SU-DHL-6 (cell line): ENCODE data around the gene DKC1.
A peak's percentile ranks its signal among the peaks of the same experiment; 100 is the strongest.

Experiments
- H2AFZ ChIP-seq: fragments of 200-600 bp; sonication (generic); 2 replicates; pipeline ENCODE4 v1.6.1; 2014; ENCODE audit warnings: low read depth, mild to moderate bottlenecking, moderate library complexity, mixed read lengths, antibody characterized with exemption, low read length; ENCODE audit not compliant: severe bottlenecking
- H3F3A ChIP-seq: fragments of 200-600 bp; shearing (Covaris generic); 2 replicates; pipeline ENCODE4 v1.6.0; 2016; ENCODE audit warnings: antibody characterized with exemption, mild to moderate bottlenecking; ENCODE audit not compliant: insufficient read depth
- H3K27ac ChIP-seq: fragments of 200-600 bp; sonication (generic); 2 replicates; pipeline ENCODE4 v1.5.1; 2016; ENCODE audit warnings: low read depth, mild to moderate bottlenecking, low read length, moderate library complexity, mixed read lengths
- H3K27me3 ChIP-seq: fragments of 200-600 bp; sonication (generic), shearing (Covaris generic); 2 replicates; pipeline ENCODE4 v1.6.0; 2014; ENCODE audit warnings: mild to moderate bottlenecking, low read length
- H3K36me3 ChIP-seq: fragments of 200-600 bp; sonication (generic); 2 replicates; pipeline ENCODE4 v1.6.1; 2014; ENCODE audit warnings: mild to moderate bottlenecking, low read length, mixed read lengths
- H3K4me2 ChIP-seq: fragments of 300-600, 200-600 bp; shearing (Covaris generic), sonication (generic); 2 replicates; pipeline ENCODE4 v1.6.0; 2014; ENCODE audit warnings: low read length, low read depth, mild to moderate bottlenecking; ENCODE audit not compliant: poor library complexity, severe bottlenecking
- H3K4me3 ChIP-seq: fragments of 200-600 bp; sonication (generic); 2 replicates; pipeline ENCODE4 v1.5.1; 2014; ENCODE audit warnings: antibody characterized with exemption, low read length, mild to moderate bottlenecking, mixed read lengths; ENCODE audit not compliant: insufficient read depth, poor library complexity, severe bottlenecking
- H3K79me2 ChIP-seq: fragments of 200-600 bp; sonication (generic); 2 replicates; pipeline ENCODE4 v1.6.1; 2014; ENCODE audit warnings: mild to moderate bottlenecking, low read length, moderate library complexity; ENCODE audit not compliant: insufficient read depth
- H3K9ac ChIP-seq: fragments of 200-600 bp; sonication (generic); 2 replicates; pipeline ENCODE4 v1.7.0; 2014; ENCODE audit warnings: mild to moderate bottlenecking, low read length
- H3K9me2 ChIP-seq: fragments of 200-600 bp; sonication (generic); replicated peaks from 2 replicates; pipeline ENCODE4 v1.6.1; 2014; ENCODE audit warnings: low read length; ENCODE audit not compliant: insufficient read depth
- H3K9me3 ChIP-seq: fragments of 200-600 bp; sonication (generic); 2 replicates; pipeline ENCODE4 v1.6.1; 2014; ENCODE audit warnings: low read length, mixed read lengths; ENCODE audit not compliant: insufficient read depth
- H4K20me1 ChIP-seq: fragments of 200-600 bp; sonication (generic); 2 replicates; pipeline ENCODE4 v1.6.1; 2014; ENCODE audit warnings: low read depth, mild to moderate bottlenecking, antibody characterized with exemption, low read length, moderate library complexity, mixed read lengths
- EZH2phosphoT487 ChIP-seq: fragments of 200-600 bp; sonication (generic), shearing (Covaris generic); conservative IDR thresholded peaks from 2 replicates; pipeline ENCODE4 v1.6.1; 2018; ENCODE audit warnings: mild to moderate bottlenecking, antibody characterized with exemption, low read length, moderate library complexity, mixed read lengths
- TF ChIP-seq, protein P1 (sequence below): fragments of 200-600 bp; sonication (generic); IDR thresholded peaks from one replicate; pipeline ENCODE4 v1.5.1; 2017; ENCODE audit warnings: antibody characterized with exemption, mild to moderate bottlenecking, low read length, moderate library complexity; ENCODE audit not compliant: insufficient read depth, poor library complexity, severe bottlenecking

DKC1 gene

GRCh38 chrX:154751669-154752271, 10.9 kb upstream of the DKC1 start:
- TF ChIP-seq EZH2phosphoT487 = no peak
- TF ChIP-seq, protein P1, sequence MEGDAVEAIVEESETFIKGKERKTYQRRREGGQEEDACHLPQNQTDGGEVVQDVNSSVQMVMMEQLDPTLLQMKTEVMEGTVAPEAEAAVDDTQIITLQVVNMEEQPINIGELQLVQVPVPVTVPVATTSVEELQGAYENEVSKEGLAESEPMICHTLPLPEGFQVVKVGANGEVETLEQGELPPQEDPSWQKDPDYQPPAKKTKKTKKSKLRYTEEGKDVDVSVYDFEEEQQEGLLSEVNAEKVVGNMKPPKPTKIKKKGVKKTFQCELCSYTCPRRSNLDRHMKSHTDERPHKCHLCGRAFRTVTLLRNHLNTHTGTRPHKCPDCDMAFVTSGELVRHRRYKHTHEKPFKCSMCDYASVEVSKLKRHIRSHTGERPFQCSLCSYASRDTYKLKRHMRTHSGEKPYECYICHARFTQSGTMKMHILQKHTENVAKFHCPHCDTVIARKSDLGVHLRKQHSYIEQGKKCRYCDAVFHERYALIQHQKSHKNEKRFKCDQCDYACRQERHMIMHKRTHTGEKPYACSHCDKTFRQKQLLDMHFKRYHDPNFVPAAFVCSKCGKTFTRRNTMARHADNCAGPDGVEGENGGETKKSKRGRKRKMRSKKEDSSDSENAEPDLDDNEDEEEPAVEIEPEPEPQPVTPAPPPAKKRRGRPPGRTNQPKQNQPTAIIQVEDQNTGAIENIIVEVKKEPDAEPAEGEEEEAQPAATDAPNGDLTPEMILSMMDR = no peak
- Histone ChIP-seq H3K27me3 (no peaks in the 10 kb centered on the region), H3K9me2 (no peaks in the 10 kb centered on the region), H4K20me1 (no peaks in the 10 kb centered on the region), H3K27ac (no peak overlapping the region), H3K9me3 (no peaks in the 10 kb centered on the region), H3K36me3 (no peaks in the 10 kb centered on the region), H3K9ac (no peak overlapping the region), H3K4me3 (no peak overlapping the region), H2AFZ (no peak overlapping the region), H3K79me2 (no peaks in the 10 kb centered on the region), H3K4me2 (peak overlapping the region; percentile 7), H3F3A (no peaks in the 10 kb centered on the region; the same call in 1 of the 2 replicates)

DNA sequence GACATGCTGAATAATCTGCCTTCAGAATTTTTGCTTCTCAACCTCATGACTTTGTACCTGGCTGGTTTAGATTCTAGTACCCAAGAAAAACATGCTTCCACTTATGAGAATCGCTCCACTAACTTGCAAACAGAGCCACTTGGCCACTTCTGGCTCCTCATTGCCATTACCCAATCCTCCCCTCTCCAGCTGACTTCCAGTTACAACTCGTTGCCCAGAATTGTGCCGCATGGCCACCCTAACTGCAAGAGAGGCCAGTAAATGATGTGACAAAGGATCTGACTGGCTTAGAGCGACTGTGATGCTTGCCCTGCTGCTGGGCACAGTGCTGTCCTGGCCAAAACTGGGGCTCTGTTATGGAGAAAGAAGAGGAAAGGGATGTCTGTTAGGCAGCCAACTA, 4.0 kb upstream of the DKC1 start:
- Histone ChIP-seq H3K36me3 (no peaks in the 10 kb centered on the region; the same call in 1 of the 2 replicates), H3K27ac (no peak overlapping the region), H3K4me3 (no peak overlapping the region), H2AFZ (no peak overlapping the region), H3K4me2 (no peak overlapping the region), H3F3A (no peaks in the 10 kb centered on the region), H3K9ac (no peak overlapping the region), H3K27me3 (no peaks in the 10 kb centered on the region), H4K20me1 (no peaks in the 10 kb centered on the region), H3K9me3 (no peaks in the 10 kb centered on the region), H3K9me2 (no peaks in the 10 kb centered on the region), H3K79me2 (peaks cover 9% of the 10 kb centered on the region)
- TF ChIP-seq, protein P1 = no peak
- TF ChIP-seq EZH2phosphoT487 = no peak

DNA sequence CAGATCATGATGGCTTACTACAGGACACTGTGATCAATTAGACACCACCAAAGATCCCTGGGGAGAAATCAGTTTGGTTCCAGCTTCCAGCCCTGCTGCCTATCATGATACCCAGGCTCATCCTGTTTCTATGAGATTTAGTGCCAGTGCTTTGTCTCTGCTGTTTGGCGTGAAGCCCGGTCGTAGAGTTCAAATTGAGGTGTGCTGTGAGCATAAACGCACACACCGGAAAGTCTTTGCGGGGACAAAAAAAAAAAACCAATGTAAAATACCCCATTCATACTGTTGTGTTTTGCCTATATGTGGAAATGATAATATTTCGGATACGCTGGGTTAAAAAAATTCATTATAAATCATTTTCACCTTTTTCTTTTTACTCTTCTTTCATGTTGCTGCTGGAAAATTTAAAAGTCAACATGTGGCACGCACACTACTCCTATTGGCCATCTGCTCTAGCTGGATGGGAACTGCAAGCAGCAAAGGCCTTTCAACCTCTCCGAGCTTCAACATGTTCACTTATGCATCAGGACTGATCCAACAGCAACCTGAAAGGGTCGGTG, 607 bp upstream of the DKC1 start:
- no peaks in the 10 kb centered on the region for H3K9me3 ChIP-seq
- no peak for TF ChIP-seq EZH2phosphoT487
- TF ChIP-seq, protein P1 = no peak
- peaks cover 13% of the 10 kb centered on the region for H3K36me3 ChIP-seq
- H3K27ac ChIP-seq = peak overlapping the region; percentile 82
- peak overlapping the region; percentile 96 for H3K4me2 ChIP-seq
- peak overlapping the region; percentile 36 for H2AFZ ChIP-seq
- H3K27me3 ChIP-seq = no peaks in the 10 kb centered on the region
- peak overlapping the region; percentile 60 for H3K4me3 ChIP-seq
- H3K79me2 ChIP-seq = peaks cover 32% of the 10 kb centered on the region
- H3K9ac ChIP-seq = peak overlapping the region; percentile 96
- H4K20me1 ChIP-seq = peaks cover 4% of the 10 kb centered on the region; the same call in 1 of the 2 replicates
- H3K9me2 ChIP-seq = no peaks in the 10 kb centered on the region
- H3F3A ChIP-seq = no peaks in the 10 kb centered on the region
